Suppressor macrophage (primary cell): ENCODE data around the gene EXOSC10.
A peak's percentile ranks its signal among the peaks of the same experiment; 100 is the strongest.
"Not testable (repeated sequence)": the region's sequence is repeated elsewhere in the genome, so short reads cannot be mapped to it uniquely, and the experiment has no call there.

Experiments used
- DNase-seq, 4 experiments: peaks; one replicate each; pipeline ENCODE4 v3.0.0-alpha.2; 2020 to 2022

Gene EXOSC10

DNA sequence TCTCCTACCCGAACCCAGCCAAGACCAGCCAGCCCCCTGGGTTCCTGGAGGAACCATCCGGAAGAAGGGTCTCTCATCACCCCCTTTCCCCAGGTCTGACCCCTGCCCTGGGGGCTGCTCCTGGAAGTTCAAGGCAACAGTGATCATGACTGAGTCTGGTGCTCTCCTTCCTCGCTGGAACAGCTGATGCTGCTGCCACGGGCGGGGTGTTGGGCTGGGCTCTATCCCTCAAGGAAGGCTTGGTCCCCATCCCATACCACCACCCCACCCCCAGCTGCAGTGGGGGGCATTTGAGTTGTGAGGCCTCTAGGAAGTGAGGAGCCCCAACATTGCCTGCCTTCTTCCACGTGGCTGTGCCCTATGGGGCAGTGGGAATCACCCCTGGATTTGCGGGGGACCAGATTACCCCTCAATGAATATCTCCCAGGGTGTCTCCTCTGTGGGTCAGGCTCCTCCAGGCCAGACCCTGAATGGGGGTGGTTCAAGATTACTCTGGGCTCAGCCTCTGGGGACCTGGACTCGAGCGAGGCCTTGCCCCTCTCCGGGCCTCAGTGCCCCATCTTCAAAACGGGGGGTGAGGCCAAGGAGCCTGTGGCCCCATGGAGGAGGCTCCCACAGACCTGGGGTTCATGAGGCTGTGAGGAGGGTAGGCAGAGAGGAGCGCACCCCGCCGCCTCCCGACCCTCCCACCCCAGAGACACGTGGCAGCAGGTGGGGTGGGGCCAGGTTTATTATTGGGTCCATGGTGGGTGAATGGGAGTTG, 55.4 kb downstream of the EXOSC10 start:
- no peak for DNase-seq

DNA sequence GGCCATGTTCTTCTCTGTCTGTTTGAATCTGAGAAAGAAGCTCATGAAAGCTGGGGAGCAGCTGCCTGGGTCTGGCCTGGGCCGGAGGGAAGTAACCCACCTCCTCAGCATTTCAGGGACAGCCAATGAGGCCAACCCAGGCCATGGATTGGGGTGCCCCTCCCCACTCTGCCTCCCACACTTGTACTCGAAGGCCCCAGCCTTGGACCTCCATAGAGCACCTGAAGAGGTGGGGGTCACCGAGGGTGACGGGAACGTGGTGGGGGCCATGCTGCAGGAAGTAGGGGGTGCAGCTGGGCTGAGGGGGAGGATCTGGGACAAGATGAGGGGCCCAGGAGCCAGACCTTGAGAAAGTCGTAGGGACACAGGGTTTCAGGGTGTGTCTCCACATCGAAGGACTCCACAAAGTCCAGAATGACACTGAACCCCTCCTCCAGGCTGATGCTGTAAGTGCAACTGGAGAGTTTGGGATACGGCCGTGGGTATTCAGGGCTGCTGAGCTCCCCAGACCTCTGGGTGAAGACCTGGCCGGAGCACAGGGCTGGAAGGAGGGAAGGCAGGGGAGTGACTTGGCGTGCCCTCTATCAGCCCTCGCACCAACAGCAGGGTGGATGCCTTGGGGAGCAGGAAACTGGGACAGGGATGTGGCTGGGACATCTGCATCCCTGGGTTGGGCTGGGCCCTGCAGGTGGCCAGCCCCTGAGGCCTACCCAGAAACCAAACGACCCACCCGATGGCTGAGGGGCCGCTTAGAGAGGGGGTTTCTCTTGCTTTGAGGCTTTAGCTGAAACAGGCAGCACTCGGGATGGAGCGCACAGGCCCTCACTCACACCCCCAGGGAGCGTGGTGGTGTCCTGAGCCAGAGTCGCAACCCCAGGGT, 56.4 kb downstream of the EXOSC10 start:
- DNase-seq, result no peak

GRCh38 chr1:11042065-11042464, 57.6 kb downstream of the EXOSC10 start:
- no peak for DNase-seq

- no peak for DNase-seq
Observed at GRCh38 chr1:11041048-11041447, 58.6 kb downstream of the EXOSC10 start.

GRCh38 chr1:11040105-11040429, 59.6 kb downstream of the EXOSC10 start:
- DNase-seq, result not testable (repeated sequence)

- DNase-seq, result no peak
Observed at GRCh38 chr1:11039351-11040104, 60.1 kb downstream of the EXOSC10 start.

GRCh38 chr1:11037740-11038182, 61.9 kb downstream of the EXOSC10 start:
- peak; percentile 87 to 93 (median 90) for DNase-seq

- not testable (repeated sequence) for DNase-seq
Observed at GRCh38 chr1:11037019-11037739, 62.5 kb downstream of the EXOSC10 start.

DNA sequence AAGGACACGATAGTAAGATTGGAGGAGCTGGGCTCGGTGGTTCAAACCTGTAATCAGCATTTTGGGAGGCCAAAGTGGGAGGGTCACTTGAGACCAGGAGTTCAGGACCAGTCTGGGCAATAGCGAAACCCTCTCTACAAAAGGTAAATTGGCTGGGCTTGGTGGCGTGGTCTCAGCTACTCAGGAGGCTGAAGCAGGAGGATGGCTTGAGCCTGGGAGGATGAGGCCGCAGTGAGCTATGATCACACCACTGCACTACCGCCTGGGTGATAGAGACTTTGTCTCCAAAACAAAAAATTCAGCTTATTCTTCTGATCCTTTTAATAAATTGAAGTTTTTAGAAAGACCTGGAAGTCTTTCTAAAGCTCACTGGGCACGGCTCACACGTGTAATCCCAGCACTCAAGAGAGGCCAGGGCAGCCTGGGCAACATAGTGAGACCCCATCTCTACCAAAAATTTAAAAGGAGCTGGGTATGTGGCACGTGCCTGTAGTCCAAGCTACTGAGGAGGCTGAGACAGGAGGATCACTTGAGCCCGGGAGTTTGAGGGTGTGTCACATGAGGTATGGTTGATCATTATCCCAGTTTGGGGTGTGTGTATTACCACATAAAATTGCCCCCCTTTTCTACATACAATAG, 67.9 kb downstream of the EXOSC10 start:
- DNase-seq, result no peak

DNA sequence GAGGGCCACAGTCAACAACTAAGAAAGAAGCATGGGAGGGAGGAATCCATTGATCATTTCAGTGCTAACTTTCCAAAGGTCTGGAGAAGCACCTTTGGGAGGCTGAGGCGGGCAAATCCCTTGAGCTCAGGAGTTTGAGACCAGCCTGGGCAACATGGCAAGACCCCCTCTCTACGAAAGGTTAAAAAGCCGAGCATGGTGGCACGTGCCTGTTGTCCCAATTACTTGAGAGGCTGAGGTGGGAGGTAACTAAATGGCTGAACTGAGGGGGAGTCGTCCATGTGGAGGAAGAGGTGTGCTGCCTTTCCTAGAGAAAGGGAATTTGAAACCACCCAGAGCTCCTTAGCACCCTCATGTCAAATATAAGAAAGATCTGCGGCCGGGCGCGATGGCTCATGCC, 68.8 kb downstream of the EXOSC10 start:
- DNase-seq, result no peak

DNA sequence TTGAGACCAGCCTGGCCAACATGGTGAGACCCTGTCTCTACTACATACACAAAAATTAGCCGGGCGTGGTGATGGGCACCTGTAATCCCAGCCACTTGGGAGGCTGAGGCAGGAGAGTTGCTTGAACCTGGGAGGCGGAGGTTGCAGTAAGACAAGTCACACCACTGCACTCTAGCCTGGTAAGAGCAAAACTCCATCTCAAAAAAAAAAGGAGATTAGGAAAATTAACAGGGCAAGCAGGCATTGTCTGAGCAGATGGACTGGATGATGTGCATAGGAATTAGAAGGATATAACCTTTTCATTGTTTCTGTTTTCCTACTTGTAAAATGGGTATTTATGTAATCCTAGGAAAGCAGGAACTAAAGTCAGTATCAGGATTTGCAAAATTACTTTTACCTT, 71.7 kb downstream of the EXOSC10 start:
- DNase-seq, result no peak

GRCh38 chr1:11027316-11027715, 72.4 kb downstream of the EXOSC10 start:
- no peak for DNase-seq

DNA sequence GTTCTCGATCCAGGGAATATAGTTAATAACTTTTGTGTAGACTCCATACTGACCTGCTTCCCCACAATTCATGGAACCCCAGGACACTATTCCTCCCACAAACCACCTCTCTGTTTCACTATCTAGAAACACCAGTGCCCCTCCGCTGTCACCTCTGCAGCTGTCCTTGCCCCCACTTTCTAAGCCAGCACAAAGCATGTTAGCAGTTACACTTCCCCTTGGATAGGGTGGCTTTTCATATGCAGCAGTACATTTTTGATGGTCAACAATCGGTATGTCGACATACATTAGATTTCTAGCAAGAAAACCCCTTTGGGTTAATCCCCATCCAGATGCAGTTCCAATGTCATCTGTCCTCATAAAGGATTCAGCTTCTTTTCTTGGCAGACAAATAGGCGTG, 72.8 kb downstream of the EXOSC10 start:
- DNase-seq, result no peak

- DNase-seq, result no peak
Observed at GRCh38 chr1:11026052-11026451, 73.6 kb downstream of the EXOSC10 start.

DNA sequence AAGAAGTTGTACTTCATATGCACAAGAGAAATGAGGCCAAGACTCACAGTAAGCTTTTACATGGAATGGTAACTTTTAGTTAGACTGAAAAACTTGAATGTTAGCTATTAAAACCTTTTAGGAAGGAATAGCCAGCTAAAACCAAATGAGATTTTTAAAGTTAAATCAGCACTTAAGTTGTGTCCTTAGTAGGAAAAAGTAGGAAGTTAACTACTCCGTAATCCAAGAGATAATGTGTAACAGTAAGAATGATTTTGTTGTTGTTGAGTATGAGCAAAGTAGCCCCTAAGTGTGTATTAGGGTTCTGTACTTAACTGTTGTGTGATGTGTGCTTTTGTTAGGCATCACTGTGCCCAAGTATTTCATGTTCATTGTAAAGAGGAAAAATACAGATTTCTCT, 74.1 kb downstream of the EXOSC10 start:
- no peak for DNase-seq

DNA sequence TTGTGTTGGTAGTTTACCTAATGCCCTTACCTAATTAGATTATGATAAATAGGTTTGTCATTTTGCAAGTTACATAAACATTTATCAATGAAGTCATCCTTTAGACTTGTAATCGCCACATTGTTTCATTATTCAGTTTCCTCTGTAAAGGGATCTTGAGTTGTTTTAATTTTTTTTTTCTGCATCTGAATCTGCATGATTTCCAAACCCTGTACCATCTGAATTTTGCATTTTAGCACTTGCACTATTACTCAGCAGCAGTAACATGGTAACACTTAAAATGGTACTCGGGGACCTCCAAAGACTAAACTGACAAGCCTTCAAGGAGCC, 74.8 kb downstream of the EXOSC10 start:
- no peak for DNase-seq

DNA sequence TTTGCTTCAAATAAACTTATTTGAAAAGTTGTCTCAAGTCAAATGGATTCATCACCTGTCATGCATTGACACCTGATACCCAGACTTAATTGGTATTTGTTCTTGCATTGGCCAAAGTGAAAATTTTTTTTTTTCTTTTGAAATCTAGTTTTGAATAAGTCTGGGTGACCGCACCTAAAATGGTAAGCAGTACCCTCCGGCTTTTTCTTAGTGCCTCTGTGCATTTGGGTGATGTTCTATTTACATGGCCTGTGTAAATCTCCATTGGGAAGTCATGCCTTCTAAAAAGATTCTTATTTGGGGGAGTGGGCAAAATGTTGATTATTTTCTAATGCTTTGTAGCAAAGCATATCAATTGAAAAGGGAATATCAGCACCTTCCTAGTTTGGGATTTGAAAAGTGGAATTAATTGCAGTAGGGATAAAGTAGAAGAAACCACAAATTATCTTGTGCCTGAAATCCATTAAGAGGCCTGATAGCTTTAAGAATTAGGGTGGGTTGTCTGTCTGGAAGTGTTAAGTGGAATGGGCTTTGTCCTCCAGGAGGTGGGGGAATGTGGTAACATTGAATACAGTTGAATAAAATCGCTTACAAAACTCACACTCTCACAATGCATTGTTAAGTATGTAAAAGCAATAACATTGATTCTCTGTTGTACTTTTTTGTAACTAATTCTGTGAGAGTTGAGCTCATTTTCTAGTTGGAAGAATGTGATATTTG, 75.4 kb downstream of the EXOSC10 start:
- no peak for DNase-seq

GRCh38 chr1:11023201-11023600, 76.5 kb downstream of the EXOSC10 start:
- no peak for DNase-seq

- DNase-seq, result no peak
Observed at GRCh38 chr1:11019971-11020370, 79.7 kb downstream of the EXOSC10 start.

DNA sequence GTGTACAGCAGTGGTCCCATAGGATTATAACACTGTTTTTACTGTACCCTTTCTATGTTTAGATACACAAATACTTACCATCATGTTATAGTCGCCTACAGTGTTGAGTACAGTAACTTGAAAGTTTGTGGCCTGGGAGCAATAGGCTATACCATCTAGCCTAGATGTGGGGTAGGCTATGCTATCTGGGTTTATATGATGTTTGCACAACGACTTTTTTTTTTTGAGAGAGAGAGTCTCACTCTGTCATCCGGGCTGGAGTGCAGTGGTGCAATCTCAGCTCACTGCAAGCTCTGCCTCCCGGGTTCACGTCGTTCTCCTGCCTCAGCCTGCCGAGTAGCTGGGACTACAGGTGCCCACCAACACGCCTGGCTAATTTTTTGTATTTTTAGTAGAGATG, 80.3 kb downstream of the EXOSC10 start:
- DNase-seq, result not testable (repeated sequence)
